ENCODE measurements around the gene KDM2B.
"Not testable (repeated sequence)": the region's sequence is repeated elsewhere in the genome, so short reads cannot be mapped to it uniquely, and the experiment has no call there.

Gene KDM2B

DNA sequence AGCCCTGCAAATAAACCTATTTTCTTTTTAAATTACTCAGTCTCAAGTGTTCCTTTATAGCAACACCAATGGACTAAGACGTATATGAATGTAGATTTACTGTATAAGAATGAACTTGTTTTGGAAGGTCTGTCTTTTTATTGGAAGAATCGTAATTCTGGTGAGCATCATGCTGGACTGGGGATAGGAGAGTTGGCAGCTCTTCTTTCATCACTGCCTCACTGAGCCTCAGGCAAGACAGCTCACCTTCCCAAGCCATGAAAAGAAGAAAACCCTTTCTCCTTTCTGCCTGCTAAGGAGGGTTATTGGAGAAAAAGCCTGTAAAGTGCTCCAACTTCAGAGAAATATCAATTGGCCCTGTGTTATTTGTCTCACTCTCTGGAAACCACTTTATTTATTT lies 190.0 kb downstream of the KDM2B start:
- ATAC-seq (ENCODE audit: insufficient read depth, low read depth), result no peak

GRCh38 chr12:121388421-121388981 lies 192.3 kb downstream of the KDM2B start:
- Histone ChIP-seq H3K79me2 (ENCODE audit: insufficient read depth, low read length) (no peaks in the 10 kb centered on the region), H3K4me1 (ENCODE audit: insufficient read depth, low read length) (peaks cover 10% of the 10 kb centered on the region), H3K27ac (ENCODE audit: low read length) (no peak overlapping the region), H3K9ac (ENCODE audit: low read depth, low read length) (no peak overlapping the region), H4K20me1 (ENCODE audit: insufficient read depth, low read length) (no peaks in the 10 kb centered on the region), H3K4me2 (ENCODE audit: insufficient read depth, low read length) (no peak overlapping the region), H3K27me3 (ENCODE audit: insufficient read depth, low read length, poor library complexity) (no peaks in the 10 kb centered on the region), H3K4me3 (ENCODE audit: low read depth in 1 of 2, low read length in 2 of 2) (no peak overlapping the region), H2AFZ (ENCODE audit: low read depth, low read length) (peak overlapping the region; percentile 7; the same call in 1 of the 2 replicates), H3K36me3 (ENCODE audit: insufficient read depth, low read length) (no peaks in the 10 kb centered on the region), H3K9me3 (ENCODE audit: insufficient read depth, low read length, severe bottlenecking) (no peaks in the 10 kb centered on the region)
- DNase-seq, result no peak
- TF ChIP-seq CTCF (IDR thresholded peaks at IDR 0.05; ENCODE audit: borderline replicate concordance, extremely low read depth, low read length, poor library complexity, severe bottlenecking) (no peak), EZH2 (IDR thresholded peaks at IDR 0.05; ENCODE audit: borderline replicate concordance, low read depth, low read length, severe bottlenecking) (no peak)
- no peak for ATAC-seq (ENCODE audit: insufficient read depth, low read depth)

More for the DNA sequence above, 190.0 kb downstream of the KDM2B start:
- H3K9me3 ChIP-seq (ENCODE audit: insufficient read depth, low read length, severe bottlenecking), result no peaks in the 10 kb centered on the region
- H3K27me3 ChIP-seq (ENCODE audit: insufficient read depth, low read length, poor library complexity), result no peaks in the 10 kb centered on the region
- no peaks in the 10 kb centered on the region for H3K36me3 ChIP-seq (ENCODE audit: insufficient read depth, low read length)
- no peak overlapping the region for H3K4me2 ChIP-seq (ENCODE audit: insufficient read depth, low read length)
- no peak overlapping the region for H3K27ac ChIP-seq (ENCODE audit: low read length)
- TF ChIP-seq CTCF (IDR thresholded peaks at IDR 0.05; ENCODE audit: borderline replicate concordance, extremely low read depth, low read length, poor library complexity, severe bottlenecking), result no peak
- no peaks in the 10 kb centered on the region for H3K79me2 ChIP-seq (ENCODE audit: insufficient read depth, low read length)
- H3K4me1 ChIP-seq (ENCODE audit: insufficient read depth, low read length), result peaks cover 10% of the 10 kb centered on the region
- DNase-seq, result no peak
- no peak overlapping the region for H2AFZ ChIP-seq (ENCODE audit: low read depth, low read length)
- H4K20me1 ChIP-seq (ENCODE audit: insufficient read depth, low read length), result no peaks in the 10 kb centered on the region
- H3K4me3 ChIP-seq (ENCODE audit: low read depth in 1 of 2, low read length in 2 of 2), result no peak overlapping the region
- no peak overlapping the region for H3K9ac ChIP-seq (ENCODE audit: low read depth, low read length)

GRCh38 chr12:121384891-121385290 lies 195.9 kb downstream of the KDM2B start:
- H3K4me1 ChIP-seq (ENCODE audit: insufficient read depth, low read length); H3K36me3 ChIP-seq (ENCODE audit: insufficient read depth, low read length); H3K79me2 ChIP-seq (ENCODE audit: insufficient read depth, low read length); H3K9me3 ChIP-seq (ENCODE audit: insufficient read depth, low read length, severe bottlenecking); DNase-seq; H4K20me1 ChIP-seq (ENCODE audit: insufficient read depth, low read length); ATAC-seq (ENCODE audit: insufficient read depth, low read depth); H3K4me3 ChIP-seq (ENCODE audit: low read depth in 1 of 2, low read length in 2 of 2); H3K4me2 ChIP-seq (ENCODE audit: insufficient read depth, low read length); H3K27me3 ChIP-seq (ENCODE audit: insufficient read depth, low read length, poor library complexity); H3K9ac ChIP-seq (ENCODE audit: low read depth, low read length); H3K27ac ChIP-seq (ENCODE audit: low read length); H2AFZ ChIP-seq (ENCODE audit: low read depth, low read length): not testable (repeated sequence)

GRCh38 chr12:121383601-121384021 lies 197.2 kb downstream of the KDM2B start:
- Histone ChIP-seq H3K9me3 (ENCODE audit: insufficient read depth, low read length, severe bottlenecking) (no peaks in the 10 kb centered on the region), H3K9ac (ENCODE audit: low read depth, low read length) (no peak overlapping the region), H3K27ac (ENCODE audit: low read length) (no peak overlapping the region), H3K36me3 (ENCODE audit: insufficient read depth, low read length) (no peaks in the 10 kb centered on the region), H3K4me1 (ENCODE audit: insufficient read depth, low read length) (no peaks in the 10 kb centered on the region), H4K20me1 (ENCODE audit: insufficient read depth, low read length) (no peaks in the 10 kb centered on the region), H3K79me2 (ENCODE audit: insufficient read depth, low read length) (no peaks in the 10 kb centered on the region), H2AFZ (ENCODE audit: low read depth, low read length) (no peak overlapping the region), H3K27me3 (ENCODE audit: insufficient read depth, low read length, poor library complexity) (no peaks in the 10 kb centered on the region), H3K4me3 (ENCODE audit: low read depth in 1 of 2, low read length in 2 of 2) (no peak overlapping the region), H3K4me2 (ENCODE audit: insufficient read depth, low read length) (no peak overlapping the region)
- TF ChIP-seq EZH2 (IDR thresholded peaks at IDR 0.05; ENCODE audit: borderline replicate concordance, low read depth, low read length, severe bottlenecking) (no peak), CTCF (IDR thresholded peaks at IDR 0.05; ENCODE audit: borderline replicate concordance, extremely low read depth, low read length, poor library complexity, severe bottlenecking) (peak; percentile 33)
- DNase-seq (no peak), ATAC-seq (ENCODE audit: insufficient read depth, low read depth) (no peak)
